Measurements from ENCODE around the gene POC1A.

The POC1A gene

DNA sequence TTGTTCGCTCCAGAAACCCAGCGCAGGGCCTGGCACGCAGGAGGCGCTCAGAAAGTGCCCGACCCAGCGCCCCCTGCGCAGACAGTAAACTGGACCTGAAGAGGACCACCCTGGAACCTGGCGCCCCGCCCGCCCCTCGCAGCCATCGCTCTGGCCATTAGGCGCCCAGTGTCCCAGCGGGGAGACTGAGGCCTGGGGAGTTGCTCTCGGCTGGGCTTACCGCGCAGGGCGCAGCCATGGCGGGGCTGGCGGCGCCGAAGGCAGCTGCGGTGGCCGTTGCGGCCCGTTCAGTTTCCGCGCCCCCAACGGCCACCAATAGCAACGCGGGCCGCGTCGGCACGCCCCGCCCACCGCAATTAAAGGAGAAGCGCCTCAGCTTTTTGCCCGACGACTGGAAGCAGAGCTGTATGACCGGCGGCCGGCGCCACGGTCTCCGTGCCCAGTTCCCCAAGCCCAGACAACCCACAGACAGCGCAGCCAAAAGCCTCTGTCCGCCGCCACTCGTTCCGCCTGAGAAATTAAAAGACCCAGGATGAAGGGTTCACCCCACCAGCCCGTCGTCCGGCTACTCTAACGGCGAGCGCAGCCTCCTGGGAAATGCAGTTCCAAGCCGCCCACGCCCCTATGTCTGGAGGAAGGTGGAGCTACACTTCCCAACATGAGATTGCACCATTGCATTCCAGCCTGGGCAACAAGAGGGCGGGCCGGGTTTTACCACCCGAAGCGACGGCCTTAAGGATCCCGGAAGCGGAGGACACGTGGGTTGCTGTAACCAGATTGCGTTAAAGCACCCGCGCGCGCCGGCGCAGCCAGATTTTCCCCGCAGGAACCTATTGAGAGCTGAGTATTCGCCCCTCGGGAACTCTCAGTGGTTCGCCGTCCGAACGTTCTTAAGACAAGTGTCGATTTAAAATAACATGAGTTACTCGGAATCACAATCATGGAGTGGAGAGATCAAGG, at the start of gene POC1A:
POC1A (minus strand) TSS at position 289 of the 960 bp plus-strand sequence; CDS start at position 238, 51 bp downstream.
- DNase-seq: peak; percentile 88

- no peak for DNase-seq
These were observed 49.5 kb upstream of the POC1A start for GRCh38 chr3:52203701-52204100.

GRCh38 chr3:52202384-52203077, 48.3 kb upstream of the POC1A start:
- no peak for DNase-seq

- DNase-seq: no peak
These were observed 46.9 kb upstream of the POC1A start for GRCh38 chr3:52200981-52201679.

DNA sequence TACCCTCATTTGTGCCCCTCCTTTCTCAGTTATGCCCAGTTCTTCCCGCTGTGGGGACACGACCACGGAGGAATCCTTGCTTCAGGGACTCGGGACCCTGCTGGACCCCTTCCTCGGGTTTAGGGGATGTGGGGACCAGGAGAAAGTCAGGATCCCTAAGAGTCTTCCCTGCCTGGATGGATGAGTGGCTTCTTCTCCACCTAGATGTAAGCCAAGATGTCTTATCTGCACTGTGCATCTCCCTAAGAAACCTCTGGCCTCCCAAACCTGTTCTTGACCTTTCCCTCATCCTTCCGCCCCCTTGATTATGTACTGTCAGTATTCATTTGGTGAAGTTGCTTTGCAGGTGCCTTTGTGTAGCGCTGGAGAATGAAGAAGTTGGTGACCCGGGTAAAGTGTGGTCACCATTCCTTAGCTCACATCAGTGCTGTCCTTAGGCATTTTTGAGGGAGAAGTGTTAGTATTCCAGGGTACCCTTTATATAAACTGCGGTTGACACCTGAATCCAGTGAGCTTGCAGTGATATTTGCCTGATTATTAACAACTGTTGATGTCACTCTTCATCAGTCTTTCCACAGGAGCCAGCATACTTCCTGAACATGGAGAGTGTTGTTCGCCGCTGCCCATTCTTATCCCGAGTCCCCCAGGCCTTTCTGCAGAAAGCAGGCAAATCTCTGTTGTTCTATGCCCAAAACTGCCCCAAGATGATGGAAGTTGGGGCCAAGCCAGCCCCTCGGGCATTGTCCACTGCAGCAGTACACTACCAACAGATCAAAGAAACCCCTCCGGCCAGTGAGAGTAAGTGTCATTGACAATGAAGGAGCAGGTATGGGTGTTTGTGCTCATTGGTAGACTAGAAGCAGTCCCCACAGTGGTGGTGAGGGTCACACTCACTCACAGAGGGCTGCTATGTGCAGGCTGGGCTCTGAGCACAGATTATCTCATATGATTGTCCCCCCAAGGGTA, 44.7 kb upstream of the POC1A start:
- DNase-seq: no peak

DNA sequence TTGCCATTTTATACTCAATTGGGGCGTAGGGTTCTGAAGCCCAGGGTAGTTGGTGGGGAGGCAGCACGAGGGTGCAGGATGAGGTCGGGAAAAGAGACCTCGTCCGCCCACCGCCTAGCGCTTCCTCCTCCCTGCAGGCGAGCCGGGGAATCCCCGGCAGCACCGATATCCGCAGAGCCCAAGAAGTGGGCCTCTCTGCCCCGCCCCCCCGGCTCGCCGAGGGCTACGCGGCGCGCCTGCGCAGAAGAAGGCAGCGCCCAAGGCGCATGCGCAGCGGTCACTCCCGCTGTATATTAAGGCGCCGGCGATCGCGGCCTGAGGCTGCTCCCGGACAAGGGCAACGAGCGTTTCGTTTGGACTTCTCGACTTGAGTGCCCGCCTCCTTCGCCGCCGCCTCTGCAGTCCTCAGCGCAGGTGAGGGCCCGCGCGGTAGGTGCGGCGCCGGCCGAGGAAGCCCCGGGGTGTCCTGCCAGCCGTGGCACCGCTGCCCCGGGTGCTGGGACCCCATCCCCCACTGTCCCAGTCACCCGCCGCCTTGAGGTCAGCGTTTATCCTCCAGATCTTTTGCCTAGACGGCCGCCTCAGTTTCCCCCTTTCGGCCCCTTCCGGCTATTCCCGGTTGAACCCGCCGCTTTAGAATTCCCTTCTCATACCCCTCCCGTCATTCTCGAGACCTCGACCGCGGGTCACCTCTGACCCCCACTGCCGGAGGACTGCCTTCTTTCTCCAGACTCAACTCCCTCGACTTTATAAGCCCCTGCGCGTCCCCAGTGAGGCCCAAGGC, 43.8 kb upstream of the POC1A start, which contains the start of gene ALAS1:
ALAS1 (plus strand) TSS at position 319 of the 784 bp plus-strand sequence. CDS start 1,082 bp downstream, outside the sequence.
- DNase-seq: peak; percentile 77

- no peak for DNase-seq
These were observed 43.2 kb upstream of the POC1A start for GRCh38 chr3:52197499-52197841.

DNA sequence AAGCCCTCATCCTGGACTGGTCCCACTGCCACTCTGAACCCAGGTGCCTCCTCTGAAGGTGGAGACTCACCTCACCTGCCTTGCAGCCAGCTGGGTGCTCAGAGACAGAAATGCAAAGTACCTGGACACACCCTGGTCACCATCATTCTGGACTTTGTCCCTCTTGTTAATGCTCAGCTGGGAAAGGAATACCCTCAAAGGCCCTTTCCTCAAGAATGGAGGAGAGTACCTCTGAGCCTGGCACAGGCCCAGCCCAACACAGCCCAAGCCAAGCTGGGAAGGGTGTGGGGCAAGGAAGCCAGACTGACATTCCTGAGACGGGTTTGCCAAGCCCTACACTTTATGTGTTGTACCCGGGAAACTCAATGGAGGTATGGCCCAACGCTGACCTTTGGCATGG, 42.8 kb upstream of the POC1A start:
- DNase-seq: no peak

- no peak for DNase-seq
These were observed 41.7 kb upstream of the POC1A start for GRCh38 chr3:52195823-52196331.

GRCh38 chr3:52195291-52195597, 41.0 kb upstream of the POC1A start:
- no peak for DNase-seq

- no peak for DNase-seq
These were observed 40.5 kb upstream of the POC1A start for GRCh38 chr3:52194485-52195290.

DNA sequence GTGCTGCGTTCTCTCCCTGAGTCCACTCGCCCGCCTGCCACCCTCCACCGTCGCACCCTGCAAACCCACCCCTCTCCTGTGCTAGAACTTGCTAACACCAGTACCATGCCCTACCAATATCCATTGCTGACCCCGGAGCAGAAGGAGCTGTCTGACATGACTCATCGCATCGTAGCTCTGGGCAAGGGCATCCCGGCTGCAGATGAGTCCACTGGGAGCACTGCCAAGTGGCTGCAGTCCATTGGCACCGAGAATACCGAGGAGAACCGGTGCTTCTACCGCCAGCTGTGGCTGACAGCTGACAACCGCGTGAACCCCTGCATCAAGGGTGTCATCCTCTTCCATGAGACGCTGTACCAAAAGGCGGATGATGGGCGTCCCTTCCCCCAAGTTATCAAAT, 38.8 kb upstream of the POC1A start:
- DNase-seq: no peak

DNA sequence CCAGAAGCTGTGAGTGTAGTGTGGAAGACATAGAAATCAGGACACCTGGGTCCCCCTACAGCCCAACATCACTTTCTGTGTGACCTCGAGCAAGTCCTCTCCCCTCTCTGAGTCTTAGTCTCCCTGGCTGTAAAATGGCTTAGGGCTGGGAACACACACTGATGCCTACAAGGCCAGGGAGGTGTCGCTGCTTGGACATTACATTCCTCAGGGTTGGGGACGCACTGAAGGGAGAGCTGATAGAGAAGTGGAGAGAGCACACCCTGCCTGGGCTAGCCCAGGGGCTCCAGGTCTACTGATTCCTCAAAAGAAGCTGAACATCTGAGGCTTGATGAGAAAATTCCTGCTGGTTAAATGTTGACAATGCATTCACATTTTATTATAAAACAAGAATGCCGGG, 37.4 kb upstream of the POC1A start:
- no peak for DNase-seq

DNA sequence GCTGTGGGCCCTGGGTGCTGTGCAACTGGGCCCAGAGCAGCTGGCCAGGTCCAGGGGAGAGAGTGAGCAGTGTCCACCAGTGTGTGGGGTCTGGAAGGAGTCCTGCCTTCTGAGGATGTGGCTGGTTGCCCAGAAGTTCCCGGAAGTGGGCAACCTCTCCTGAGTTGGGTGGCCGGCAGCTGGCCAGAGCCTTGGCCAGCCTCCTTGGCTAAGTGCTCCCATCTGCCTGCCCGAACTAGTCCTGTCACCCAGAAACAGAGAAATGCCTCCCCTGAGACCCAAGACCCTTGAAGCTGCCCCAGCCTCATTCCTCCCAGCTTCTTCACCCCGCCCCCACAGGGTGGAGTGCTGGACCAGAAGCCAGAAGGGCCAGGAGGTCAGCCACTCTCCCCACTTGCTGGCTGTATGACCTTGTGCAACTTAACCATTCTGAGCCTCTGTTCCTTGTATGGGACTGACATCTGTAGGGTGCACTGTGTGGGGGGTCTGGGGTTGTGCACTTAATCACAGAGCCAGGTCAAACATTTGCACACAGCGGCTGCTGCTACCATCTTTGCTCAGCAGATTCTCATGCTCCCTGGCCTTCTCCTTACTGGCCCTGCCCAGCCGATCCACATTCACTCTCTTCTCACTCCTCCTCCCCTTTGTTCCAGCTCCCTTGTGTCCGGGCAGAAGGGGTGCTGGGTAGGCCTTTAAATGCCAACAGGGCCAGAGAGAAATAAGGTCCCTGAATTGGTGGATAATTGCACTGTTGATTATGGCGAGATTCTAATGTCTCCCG, 36.3 kb upstream of the POC1A start:
- DNase-seq: no peak

GRCh38 chr3:52188556-52188955, 34.3 kb upstream of the POC1A start:
- no peak for DNase-seq

GRCh38 chr3:52186729-52187128, 32.5 kb upstream of the POC1A start:
- DNase-seq: no peak

DNA sequence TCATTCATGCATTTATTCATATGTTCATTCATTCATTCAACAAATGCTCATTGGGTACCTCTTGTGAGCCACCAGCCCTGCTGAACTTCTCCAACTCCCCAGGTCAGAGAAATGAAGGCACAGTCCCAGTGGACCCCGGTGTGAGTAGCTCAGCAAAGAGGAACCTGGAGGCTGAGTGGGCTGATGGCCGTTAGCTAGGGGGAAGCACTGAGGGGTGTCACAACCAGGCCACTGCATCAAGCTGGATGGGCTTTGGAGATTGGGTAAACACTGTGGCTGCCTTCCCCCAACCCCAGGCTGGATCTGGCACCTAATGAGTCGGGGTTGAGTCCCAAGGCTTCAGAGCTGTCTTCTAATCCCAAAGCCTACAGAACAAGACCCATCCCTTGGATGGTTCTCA, 31.6 kb upstream of the POC1A start:
- DNase-seq: no peak

DNA sequence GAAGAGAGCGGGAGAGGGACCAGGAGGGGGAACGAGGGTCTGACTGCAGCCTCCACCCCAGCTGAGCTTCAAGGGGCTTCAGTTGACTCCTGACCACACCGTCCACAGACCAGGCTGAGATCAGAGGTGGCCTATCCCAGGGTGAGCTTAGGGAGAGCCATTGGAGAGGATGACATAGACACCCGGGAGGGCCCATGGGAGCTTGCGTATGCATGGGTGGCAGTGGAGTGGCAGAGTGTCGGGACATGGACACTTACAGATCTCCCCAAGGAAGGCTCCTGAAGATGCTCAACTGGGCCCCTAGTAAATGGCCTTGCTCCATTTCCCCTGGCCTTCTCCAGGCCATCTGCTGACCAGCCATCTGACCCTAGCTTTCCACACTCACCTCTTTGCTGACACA, 31.1 kb upstream of the POC1A start:
- no peak for DNase-seq

- no peak for DNase-seq
These were observed 30.5 kb upstream of the POC1A start for GRCh38 chr3:52184690-52185089.
